ENCODE data around the gene GIGYF1. TPM values are rescaled to one million over a fixed set of nuclear protein-coding genes. Genes with fewer than 3 reads are reported as not detected.
"Not testable (repeated sequence)": the region's sequence is repeated elsewhere in the genome, so short reads cannot be mapped to it uniquely, and the experiment has no call there.

Gene GIGYF1
- polyA plus RNA-seq, 2 donors: 11.1 to 28.1 TPM

DNA sequence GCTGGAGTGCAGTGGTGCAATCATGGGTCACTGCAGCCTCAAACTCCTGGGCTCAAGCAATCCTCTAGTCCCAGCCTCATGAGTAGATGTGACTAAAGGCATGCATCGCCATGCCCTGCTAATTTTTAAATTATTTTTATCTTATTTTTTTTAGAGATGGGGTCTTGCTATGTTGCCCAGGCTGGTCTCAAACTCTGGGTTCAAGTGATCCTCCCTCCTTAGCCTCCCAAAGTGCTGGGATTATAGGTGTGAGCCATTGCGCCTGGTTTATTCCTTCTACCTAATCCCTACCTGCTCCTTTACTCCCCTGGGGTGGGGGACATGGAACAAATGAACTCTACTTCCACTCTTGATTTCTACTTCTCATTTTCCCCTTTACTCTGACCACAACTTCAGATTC is 30.3 kb upstream of the GIGYF1 start:
- H3K27ac ChIP-seq (ENCODE audit: low read depth in 2 of 2, low read length in 1 of 2); H3K27me3 ChIP-seq (ENCODE audit: control insufficient read depth in 1 of 2, insufficient read depth in 2 of 2, low read length in 2 of 2); H3K9me3 ChIP-seq (ENCODE audit: control insufficient read depth in 2 of 2, insufficient read depth in 1 of 2, low read depth in 1 of 2, low read length in 1 of 2); H3K4me1 ChIP-seq (ENCODE audit: control insufficient read depth in 2 of 2, insufficient read depth in 2 of 2, low read length in 1 of 2); H3K36me3 ChIP-seq (ENCODE audit: control insufficient read depth in 2 of 2, insufficient read depth in 2 of 2, low read length in 1 of 2); H3K4me3 ChIP-seq (ENCODE audit: low read depth in 1 of 2, low read length in 2 of 2): not testable (repeated sequence)
- WGBS, 2 donors: 87 to 91% methylated on average over 2 of the region's 2 CpGs

DNA sequence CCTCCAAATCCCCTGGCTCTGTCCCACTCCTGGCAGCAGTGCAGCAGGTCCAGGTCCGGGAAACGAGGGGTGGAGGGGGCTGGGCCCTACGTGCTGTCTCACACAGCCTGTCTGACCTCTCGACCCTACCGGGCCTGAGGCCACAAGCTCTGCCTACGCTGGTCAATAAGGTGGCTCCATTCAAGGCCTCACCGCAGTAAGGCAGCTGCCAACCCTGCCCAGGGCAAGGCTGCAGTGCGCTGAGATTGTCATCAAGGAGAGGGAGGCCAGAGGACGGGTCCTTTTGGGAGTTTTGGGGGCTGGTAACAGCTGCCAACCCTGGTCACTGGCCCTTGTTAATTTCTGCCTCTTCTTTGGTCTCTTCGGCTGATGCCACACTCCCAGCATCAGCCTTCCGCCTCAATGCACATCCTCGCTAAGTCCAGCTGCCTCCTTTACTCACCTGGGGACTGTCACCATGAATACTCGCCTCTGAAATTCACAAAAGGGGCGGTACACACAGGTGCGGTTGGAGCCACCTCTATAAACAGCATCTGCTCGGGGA is 29.8 kb upstream of the GIGYF1 start:
- Histone ChIP-seq H3K9me3 (ENCODE audit: control insufficient read depth in 2 of 2, insufficient read depth in 1 of 2, low read depth in 1 of 2, low read length in 1 of 2) (no peaks in the 10 kb centered on the region), H3K27me3 (ENCODE audit: control insufficient read depth in 1 of 2, insufficient read depth in 2 of 2, low read length in 2 of 2) (peaks cover 0 to 9% of the 10 kb centered on the region in 2 donors), H3K4me3 (ENCODE audit: low read depth in 1 of 2, low read length in 2 of 2) (no peak overlapping the region), H3K36me3 (ENCODE audit: control insufficient read depth in 2 of 2, insufficient read depth in 2 of 2, low read length in 1 of 2) (no peaks in the 10 kb centered on the region), H3K27ac (ENCODE audit: low read depth in 2 of 2, low read length in 1 of 2) (no peak overlapping the region), H3K4me1 (ENCODE audit: control insufficient read depth in 2 of 2, insufficient read depth in 2 of 2, low read length in 1 of 2) (peaks cover 3 to 5% of the 10 kb centered on the region in 2 donors)
- WGBS, 2 donors: 77 to 81% methylated on average over 16 of the region's 16 CpGs

DNA sequence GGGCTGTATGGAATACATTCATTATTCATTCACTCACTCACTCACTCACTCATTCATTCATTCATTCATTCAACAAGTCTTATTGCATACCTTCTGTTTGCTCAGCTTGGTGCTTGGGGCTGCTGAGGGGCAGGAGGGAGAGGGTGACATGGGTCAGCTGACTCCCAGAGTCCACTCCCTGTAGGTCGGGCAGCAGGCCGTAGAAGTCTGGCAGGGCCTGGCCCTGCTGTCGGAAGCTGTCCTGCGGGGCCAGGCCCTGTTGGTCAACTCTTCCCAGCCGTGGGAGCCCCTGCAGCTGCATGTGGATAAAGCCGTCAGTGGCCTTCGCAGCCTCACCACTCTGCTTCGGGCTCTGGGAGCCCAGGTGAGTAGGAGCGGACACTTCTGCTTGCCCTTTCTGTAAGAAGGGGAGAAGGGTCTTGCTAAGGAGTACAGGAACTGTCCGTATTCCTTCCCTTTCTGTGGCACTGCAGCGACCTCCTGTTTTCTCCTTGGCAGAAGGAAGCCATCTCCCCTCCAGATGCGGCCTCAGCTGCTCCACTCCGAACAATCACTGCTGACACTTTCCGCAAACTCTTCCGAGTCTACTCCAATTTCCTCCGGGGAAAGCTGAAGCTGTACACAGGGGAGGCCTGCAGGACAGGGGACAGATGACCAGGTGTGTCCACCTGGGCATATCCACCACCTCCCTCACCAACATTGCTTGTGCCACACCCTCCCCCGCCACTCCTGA is 28.6 kb upstream of the GIGYF1 start:
- WGBS, 2 donors: 81 to 83% methylated on average over 17 of the region's 17 CpGs
- Histone ChIP-seq H3K27ac (ENCODE audit: low read depth in 2 of 2, low read length in 1 of 2) (no peak overlapping the region), H3K9me3 (ENCODE audit: control insufficient read depth in 2 of 2, insufficient read depth in 1 of 2, low read depth in 1 of 2, low read length in 1 of 2) (no peaks in the 10 kb centered on the region), H3K4me3 (ENCODE audit: low read depth in 1 of 2, low read length in 2 of 2) (no peak overlapping the region), H3K4me1 (ENCODE audit: control insufficient read depth in 2 of 2, insufficient read depth in 2 of 2, low read length in 1 of 2) (peaks cover 3 to 5% of the 10 kb centered on the region in 2 donors), H3K27me3 (ENCODE audit: control insufficient read depth in 1 of 2, insufficient read depth in 2 of 2, low read length in 2 of 2) (peaks cover 0 to 9% of the 10 kb centered on the region in 2 donors), H3K36me3 (ENCODE audit: control insufficient read depth in 2 of 2, insufficient read depth in 2 of 2, low read length in 1 of 2) (no peaks in the 10 kb centered on the region)

DNA sequence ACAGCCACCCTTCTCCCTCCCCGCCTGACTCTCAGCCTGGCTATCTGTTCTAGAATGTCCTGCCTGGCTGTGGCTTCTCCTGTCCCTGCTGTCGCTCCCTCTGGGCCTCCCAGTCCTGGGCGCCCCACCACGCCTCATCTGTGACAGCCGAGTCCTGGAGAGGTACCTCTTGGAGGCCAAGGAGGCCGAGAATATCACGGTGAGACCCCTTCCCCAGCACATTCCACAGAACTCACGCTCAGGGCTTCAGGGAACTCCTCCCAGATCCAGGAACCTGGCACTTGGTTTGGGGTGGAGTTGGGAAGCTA is 27.4 kb upstream of the GIGYF1 start:
- WGBS, 2 donors: 80 to 83% methylated on average over 8 of the region's 8 CpGs
- H3K36me3 ChIP-seq (ENCODE audit: control insufficient read depth in 2 of 2, insufficient read depth in 2 of 2, low read length in 1 of 2): no peaks in the 10 kb centered on the region
- no peak overlapping the region for H3K4me3 ChIP-seq (ENCODE audit: low read depth in 1 of 2, low read length in 2 of 2)
- H3K9me3 ChIP-seq (ENCODE audit: control insufficient read depth in 2 of 2, insufficient read depth in 1 of 2, low read depth in 1 of 2, low read length in 1 of 2): no peaks in the 10 kb centered on the region
- H3K4me1 ChIP-seq (ENCODE audit: control insufficient read depth in 2 of 2, insufficient read depth in 2 of 2, low read length in 1 of 2): peaks cover 3 to 5% of the 10 kb centered on the region in 2 donors
- peaks cover 0 to 9% of the 10 kb centered on the region in 2 donors for H3K27me3 ChIP-seq (ENCODE audit: control insufficient read depth in 1 of 2, insufficient read depth in 2 of 2, low read length in 2 of 2)
- no peak overlapping the region for H3K27ac ChIP-seq (ENCODE audit: low read depth in 2 of 2, low read length in 1 of 2)

DNA sequence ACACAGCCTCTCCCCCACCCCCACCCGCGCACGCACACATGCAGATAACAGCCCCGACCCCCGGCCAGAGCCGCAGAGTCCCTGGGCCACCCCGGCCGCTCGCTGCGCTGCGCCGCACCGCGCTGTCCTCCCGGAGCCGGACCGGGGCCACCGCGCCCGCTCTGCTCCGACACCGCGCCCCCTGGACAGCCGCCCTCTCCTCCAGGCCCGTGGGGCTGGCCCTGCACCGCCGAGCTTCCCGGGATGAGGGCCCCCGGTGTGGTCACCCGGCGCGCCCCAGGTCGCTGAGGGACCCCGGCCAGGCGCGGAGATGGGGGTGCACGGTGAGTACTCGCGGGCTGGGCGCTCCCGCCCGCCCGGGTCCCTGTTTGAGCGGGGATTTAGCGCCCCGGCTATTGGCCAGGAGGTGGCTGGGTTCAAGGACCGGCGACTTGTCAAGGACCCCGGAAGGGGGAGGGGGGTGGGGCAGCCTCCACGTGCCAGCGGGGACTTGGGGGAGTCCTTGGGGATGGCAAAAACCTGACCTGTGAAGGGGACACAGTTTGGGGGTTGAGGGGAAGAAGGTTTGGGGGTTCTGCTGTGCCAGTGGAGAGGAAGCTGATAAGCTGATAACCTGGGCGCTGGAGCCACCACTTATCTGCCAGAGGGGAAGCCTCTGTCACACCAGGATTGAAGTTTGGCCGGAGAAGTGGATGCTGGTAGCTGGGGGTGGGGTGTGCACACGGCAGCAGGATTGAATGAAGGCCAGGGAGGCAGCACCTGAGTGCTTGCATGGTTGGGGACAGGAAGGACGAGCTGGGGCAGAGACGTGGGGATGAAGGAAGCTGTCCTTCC is 26.8 kb upstream of the GIGYF1 start:
- H3K27ac ChIP-seq (ENCODE audit: low read depth in 2 of 2, low read length in 1 of 2): no peak overlapping the region
- no peaks in the 10 kb centered on the region for H3K9me3 ChIP-seq (ENCODE audit: control insufficient read depth in 2 of 2, insufficient read depth in 1 of 2, low read depth in 1 of 2, low read length in 1 of 2)
- 5% methylated on average over 54 to 56 of the region's 56 CpGs for WGBS, 2 donors
- H3K27me3 ChIP-seq (ENCODE audit: control insufficient read depth in 1 of 2, insufficient read depth in 2 of 2, low read length in 2 of 2): peaks cover 0 to 9% of the 10 kb centered on the region in 2 donors
- H3K36me3 ChIP-seq (ENCODE audit: control insufficient read depth in 2 of 2, insufficient read depth in 2 of 2, low read length in 1 of 2): no peaks in the 10 kb centered on the region
- peak overlapping the region in 1 of 2 donors; percentile 12 for H3K4me3 ChIP-seq (ENCODE audit: low read depth in 1 of 2, low read length in 2 of 2)
- peaks cover 3 to 5% of the 10 kb centered on the region in 2 donors for H3K4me1 ChIP-seq (ENCODE audit: control insufficient read depth in 2 of 2, insufficient read depth in 2 of 2, low read length in 1 of 2)

DNA sequence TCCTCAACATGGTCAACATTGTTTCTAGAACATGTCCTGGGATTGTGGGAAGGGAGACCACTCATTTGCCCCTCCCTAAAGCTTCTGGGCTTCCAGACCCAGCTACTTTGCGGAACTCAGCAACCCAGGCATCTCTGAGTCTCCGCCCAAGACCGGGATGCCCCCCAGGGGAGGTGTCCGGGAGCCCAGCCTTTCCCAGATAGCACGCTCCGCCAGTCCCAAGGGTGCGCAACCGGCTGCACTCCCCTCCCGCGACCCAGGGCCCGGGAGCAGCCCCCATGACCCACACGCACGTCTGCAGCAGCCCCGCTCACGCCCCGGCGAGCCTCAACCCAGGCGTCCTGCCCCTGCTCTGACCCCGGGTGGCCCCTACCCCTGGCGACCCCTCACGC is 26.2 kb upstream of the GIGYF1 start, which contains the start of gene EPO:
Gene EPO, plus strand, starts transcription at position 190 of the 392 bp plus-strand sequence. CDS start 513 bp downstream, outside the sequence.
- H3K4me3 ChIP-seq (ENCODE audit: low read depth in 1 of 2, low read length in 2 of 2): peak within 1 kb of the TSS in 1 of 2 donors; percentile 12
- no peaks in the 10 kb centered on the region for H3K36me3 ChIP-seq (ENCODE audit: control insufficient read depth in 2 of 2, insufficient read depth in 2 of 2, low read length in 1 of 2)
- 2 to 6% methylated on average over 18 to 21 of the region's 21 CpGs for WGBS, 2 donors
- no peaks in the 10 kb centered on the region for H3K9me3 ChIP-seq (ENCODE audit: control insufficient read depth in 2 of 2, insufficient read depth in 1 of 2, low read depth in 1 of 2, low read length in 1 of 2)
- H3K27ac ChIP-seq (ENCODE audit: low read depth in 2 of 2, low read length in 1 of 2): no peak within 1 kb of the TSS
- peaks cover 0 to 9% of the 10 kb centered on the region in 2 donors for H3K27me3 ChIP-seq (ENCODE audit: control insufficient read depth in 1 of 2, insufficient read depth in 2 of 2, low read length in 2 of 2)
- peaks cover 3 to 5% of the 10 kb centered on the region in 2 donors for H3K4me1 ChIP-seq (ENCODE audit: control insufficient read depth in 2 of 2, insufficient read depth in 2 of 2, low read length in 1 of 2)

DNA sequence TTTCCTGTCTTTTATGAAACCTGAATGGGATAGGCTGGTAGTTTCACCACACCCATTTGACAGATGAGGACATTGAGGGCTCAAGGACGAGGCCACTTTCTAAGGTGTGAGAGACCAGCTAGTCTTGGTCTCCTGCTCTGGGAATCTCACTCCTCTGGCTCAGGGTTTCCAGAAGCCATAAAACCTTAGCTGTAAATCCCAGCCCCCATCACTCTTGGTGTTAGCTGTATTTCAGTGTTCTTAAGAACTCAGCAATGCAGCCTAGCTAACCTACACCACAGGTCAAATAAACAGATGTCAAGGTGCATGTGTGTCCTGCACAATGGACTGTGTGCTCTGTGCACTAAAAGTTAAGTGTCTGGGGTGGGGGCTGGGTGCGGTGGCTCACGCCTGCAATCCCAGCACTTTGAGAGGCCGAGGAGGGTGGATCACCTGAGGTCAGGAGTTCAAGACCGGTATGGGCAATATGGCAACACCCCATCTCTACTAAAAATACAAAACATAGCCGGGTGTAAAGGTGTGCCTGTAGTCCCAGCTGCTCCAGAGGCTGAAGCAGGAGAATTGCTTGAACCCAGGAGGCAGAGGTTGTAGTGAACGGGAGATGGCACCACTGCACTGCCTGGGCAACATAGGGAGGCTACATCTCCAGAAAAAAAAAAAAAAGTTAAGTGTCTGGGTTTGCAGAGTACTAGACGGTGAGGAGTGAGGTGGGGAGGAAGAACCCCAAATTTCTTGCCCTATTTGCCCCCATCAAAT is 25.7 kb upstream of the GIGYF1 start:
- Histone ChIP-seq H3K36me3 (ENCODE audit: control insufficient read depth in 2 of 2, insufficient read depth in 2 of 2, low read length in 1 of 2) (no peaks in the 10 kb centered on the region), H3K4me3 (ENCODE audit: low read depth in 1 of 2, low read length in 2 of 2) (no peak overlapping the region), H3K4me1 (ENCODE audit: control insufficient read depth in 2 of 2, insufficient read depth in 2 of 2, low read length in 1 of 2) (peaks cover 3 to 5% of the 10 kb centered on the region in 2 donors), H3K27ac (ENCODE audit: low read depth in 2 of 2, low read length in 1 of 2) (no peak overlapping the region), H3K27me3 (ENCODE audit: control insufficient read depth in 1 of 2, insufficient read depth in 2 of 2, low read length in 2 of 2) (peaks cover 0 to 9% of the 10 kb centered on the region in 2 donors), H3K9me3 (ENCODE audit: control insufficient read depth in 2 of 2, insufficient read depth in 1 of 2, low read depth in 1 of 2, low read length in 1 of 2) (no peaks in the 10 kb centered on the region)
- 39 to 55% methylated on average over 8 of the region's 8 CpGs for WGBS, 2 donors

DNA sequence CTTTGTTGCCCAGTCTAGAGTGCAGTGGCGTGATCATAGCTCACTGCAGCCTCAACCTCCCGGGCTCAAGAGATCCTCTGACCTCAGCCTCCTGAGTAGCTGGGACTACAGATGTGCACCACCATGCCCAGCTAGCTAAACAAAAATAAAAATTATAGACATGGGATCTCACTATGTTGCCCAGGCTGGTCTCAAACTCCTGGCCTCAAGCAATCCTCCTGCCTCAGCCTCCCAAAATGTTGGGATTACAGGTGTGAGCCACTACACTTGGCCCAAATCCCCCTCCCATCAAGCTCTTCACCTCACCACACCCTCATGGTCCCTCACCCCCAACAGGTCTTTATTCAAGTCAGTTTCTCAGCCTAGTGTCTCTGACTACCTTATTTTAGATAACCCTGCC is 23.0 kb upstream of the GIGYF1 start:
- not testable (repeated sequence) for H3K9me3 ChIP-seq (ENCODE audit: control insufficient read depth in 2 of 2, insufficient read depth in 1 of 2, low read depth in 1 of 2, low read length in 1 of 2); H3K27me3 ChIP-seq (ENCODE audit: control insufficient read depth in 1 of 2, insufficient read depth in 2 of 2, low read length in 2 of 2); H3K4me1 ChIP-seq (ENCODE audit: control insufficient read depth in 2 of 2, insufficient read depth in 2 of 2, low read length in 1 of 2); H3K27ac ChIP-seq (ENCODE audit: low read depth in 2 of 2, low read length in 1 of 2); H3K36me3 ChIP-seq (ENCODE audit: control insufficient read depth in 2 of 2, insufficient read depth in 2 of 2, low read length in 1 of 2); H3K4me3 ChIP-seq (ENCODE audit: low read depth in 1 of 2, low read length in 2 of 2)
- 93 to 97% methylated on average over 2 of the region's 2 CpGs for WGBS, 2 donors

DNA sequence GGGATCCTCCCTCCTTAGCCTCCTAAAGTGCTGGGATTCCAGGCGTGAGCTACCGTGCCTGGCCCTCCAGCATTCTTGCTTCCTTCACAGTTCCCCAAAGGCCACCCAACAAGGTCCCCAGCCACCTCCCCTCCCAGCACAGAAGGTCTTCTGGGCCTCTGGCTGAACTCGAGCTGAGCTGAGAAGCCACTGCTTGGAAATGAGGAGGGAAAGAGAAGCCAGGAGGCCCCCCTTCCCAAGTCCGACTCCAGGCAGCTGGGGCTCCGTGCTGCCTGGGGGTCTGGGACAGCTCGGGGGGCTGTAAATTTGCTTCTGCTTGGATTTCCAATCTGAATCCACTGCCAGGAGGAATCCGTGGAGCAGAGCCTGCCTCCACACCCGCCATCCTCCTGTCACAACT is 20.7 kb upstream of the GIGYF1 start:
- Histone ChIP-seq H3K9me3 (ENCODE audit: control insufficient read depth in 2 of 2, insufficient read depth in 1 of 2, low read depth in 1 of 2, low read length in 1 of 2) (no peaks in the 10 kb centered on the region), H3K27ac (ENCODE audit: low read depth in 2 of 2, low read length in 1 of 2) (no peak overlapping the region), H3K4me1 (ENCODE audit: control insufficient read depth in 2 of 2, insufficient read depth in 2 of 2, low read length in 1 of 2) (no peaks in the 10 kb centered on the region), H3K4me3 (ENCODE audit: low read depth in 1 of 2, low read length in 2 of 2) (no peak overlapping the region), H3K36me3 (ENCODE audit: control insufficient read depth in 2 of 2, insufficient read depth in 2 of 2, low read length in 1 of 2) (no peaks in the 10 kb centered on the region), H3K27me3 (ENCODE audit: control insufficient read depth in 1 of 2, insufficient read depth in 2 of 2, low read length in 2 of 2) (no peaks in the 10 kb centered on the region)
- WGBS, 2 donors: 69% methylated on average over 8 of the region's 8 CpGs
